Neural cell (in vitro differentiated cells): ENCODE measurements around the gene ST6GALNAC3. TPM values are rescaled to one million over a fixed set of nuclear protein-coding genes. Genes with fewer than 3 reads are reported as not detected.

Source experiments
- H2AFZ ChIP-seq: fragments of 200-600, 300-800 bp; sonication (generic), shearing (Covaris generic); 2 replicates; pipeline ENCODE4 v1.6.0; 2014; ENCODE audit warnings: low read depth, mild to moderate bottlenecking, antibody characterized with exemption, low read length, moderate library complexity
- H3F3A ChIP-seq: fragments of 200-600 bp; shearing (Covaris generic); 2 replicates; pipeline ENCODE4 v1.6.1; 2016; ENCODE audit warnings: mild to moderate bottlenecking, moderate library complexity, mixed read lengths, antibody characterized with exemption, low read length; ENCODE audit not compliant: insufficient read depth, poor library complexity, severe bottlenecking
- H3K27ac ChIP-seq: fragments of 200-600, 300-800 bp; sonication (generic), shearing (Covaris generic); 2 replicates; pipeline ENCODE4 v1.5.1; 2014; ENCODE audit warnings: mild to moderate bottlenecking, low read length, moderate library complexity
- H3K27me3 ChIP-seq: fragments of 300-800, 200-600 bp; sonication (generic), shearing (Covaris generic); 2 replicates; pipeline ENCODE4 v1.6.0; 2014; ENCODE audit warnings: mild to moderate bottlenecking, low read depth, low read length, moderate library complexity; ENCODE audit not compliant: insufficient read depth
- H3K36me3 ChIP-seq: fragments of 300-800, 200-600 bp; sonication (generic), shearing (Covaris generic); 2 replicates; pipeline ENCODE4 v1.5.1; 2014; ENCODE audit warnings: mild to moderate bottlenecking, antibody characterized with exemption, low read length, moderate library complexity; ENCODE audit not compliant: insufficient read depth
- H3K4me2 ChIP-seq: fragments of 300-800, 200-600 bp; sonication (generic), shearing (Covaris generic); 2 replicates; pipeline ENCODE4 v1.6.0; 2014; ENCODE audit warnings: mild to moderate bottlenecking, low read length
- H3K4me3 ChIP-seq: fragments of 300-800, 200-600 bp; sonication (generic), shearing (Covaris generic); 2 replicates; pipeline ENCODE4 v1.5.1; 2014; ENCODE audit warnings: mild to moderate bottlenecking, low read length, moderate library complexity
- H3K79me2 ChIP-seq: fragments of 200-600 bp; shearing (Covaris generic); replicated peaks from 2 replicates; pipeline ENCODE4 v1.6.0; 2014; ENCODE audit warnings: mild to moderate bottlenecking, low read length, moderate library complexity; ENCODE audit not compliant: insufficient read depth
- H3K9ac ChIP-seq: fragments of 300-800, 200-600 bp; sonication (generic), shearing (Covaris generic); 2 replicates; pipeline ENCODE4 v1.6.1; 2016; ENCODE audit warnings: mild to moderate bottlenecking, low read length, mixed read lengths
- H3K9me2 ChIP-seq: fragments of 200-600 bp; shearing (Covaris generic); 2 replicates; pipeline ENCODE4 v1.6.1; 2016; ENCODE audit warnings: mild to moderate bottlenecking, low read length, mixed read lengths; ENCODE audit not compliant: insufficient read depth
- H3K9me3 ChIP-seq: fragments of 200-600, 300-800 bp; sonication (generic), shearing (Covaris generic); 2 replicates; pipeline ENCODE4 v1.6.1; 2016; ENCODE audit warnings: mild to moderate bottlenecking, mixed run types, low read length, moderate library complexity, mixed read lengths
- H4K20me1 ChIP-seq: fragments of 200-600 bp; shearing (Covaris generic); 2 replicates; pipeline ENCODE4 v1.6.1; 2016; ENCODE audit warnings: mild to moderate bottlenecking, mixed run types; ENCODE audit not compliant: insufficient read depth
- CTCF ChIP-seq: fragments of 450-650 bp; IDR thresholded peaks from 2 replicates; pipeline ENCODE4 v1.5.1; 2014; ENCODE audit warnings: antibody characterized with exemption, mild to moderate bottlenecking, moderate library complexity; ENCODE audit not compliant: poor library complexity, severe bottlenecking
- EP300 ChIP-seq: fragments of 450-650 bp; conservative IDR thresholded peaks from 2 replicates; pipeline ENCODE4 v1.6.1; 2014; ENCODE audit warnings: antibody characterized with exemption, mild to moderate bottlenecking, moderate library complexity; ENCODE audit not compliant: poor library complexity, severe bottlenecking
- EZH2 ChIP-seq: fragments of 200-600, 300-800 bp; shearing (Covaris generic), sonication (generic); IDR thresholded peaks from 2 replicates; pipeline ENCODE4 v1.6.1; 2014; ENCODE audit warnings: antibody characterized with exemption, low read length, borderline replicate concordance, mild to moderate bottlenecking; ENCODE audit not compliant: insufficient read depth, poor library complexity, severe bottlenecking
- MXI1 ChIP-seq: fragments of 450-650 bp; conservative IDR thresholded peaks from 2 replicates; pipeline ENCODE4 v1.6.1; 2014; ENCODE audit warnings: antibody characterized with exemption, mild to moderate bottlenecking; ENCODE audit not compliant: poor library complexity, severe bottlenecking
- POLR2AphosphoS5 ChIP-seq: IDR thresholded peaks from 2 replicates; pipeline ENCODE4 v1.6.1; 2012
- RAD21 ChIP-seq: fragments of 450-650 bp; conservative IDR thresholded peaks from 2 replicates; pipeline ENCODE4 v1.6.1; 2014; ENCODE audit warnings: antibody characterized with exemption, mild to moderate bottlenecking, moderate library complexity
- REST ChIP-seq: IDR thresholded peaks from 2 replicates; pipeline ENCODE4 v1.6.1; 2012; ENCODE audit warnings: borderline replicate concordance
- SMC3 ChIP-seq: fragments of 450-650 bp; conservative IDR thresholded peaks from 2 replicates; pipeline ENCODE4 v1.6.1; 2014; ENCODE audit warnings: antibody characterized with exemption, mild to moderate bottlenecking, moderate library complexity; ENCODE audit not compliant: poor library complexity
- TAF1 ChIP-seq: IDR thresholded peaks from 2 replicates; pipeline ENCODE4 v1.6.1; 2012; ENCODE audit warnings: low read depth
- polyA plus RNA-seq: library from polyadenylated mRNA; depleted of rRNA; stranded (reverse); fragments of >200 nt; gene quantifications from 2 replicates; pipeline ENCODE4 v1.2.3, GENCODE V29; 2014

Gene ST6GALNAC3
- polyA plus RNA-seq, 1 donor from 2014 or later, result 3.6 TPM

DNA sequence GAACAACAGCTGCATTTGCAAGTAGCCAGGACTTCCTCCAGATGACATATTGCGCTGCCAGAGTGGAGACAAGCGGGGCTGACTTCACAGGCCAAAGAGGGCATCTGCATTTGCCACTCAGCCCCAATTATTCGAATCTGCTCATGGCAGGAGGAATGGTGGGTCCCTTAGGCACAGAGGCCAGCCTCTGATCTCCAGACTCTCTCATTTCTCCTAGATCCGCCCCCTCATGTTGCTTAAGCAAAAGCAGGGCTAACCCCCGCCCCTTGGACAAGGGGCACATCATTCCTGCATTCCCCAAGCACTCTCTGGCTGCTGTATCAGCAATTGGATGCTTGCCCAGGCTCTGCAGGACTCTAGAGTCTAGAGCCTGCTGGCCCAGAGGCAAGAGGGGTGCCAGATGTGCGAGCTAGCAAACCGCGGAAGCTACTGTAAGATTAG lies 262.4 kb downstream of the ST6GALNAC3 start:
- TF ChIP-seq EP300 (no peak), SMC3 (no peak), RAD21 (no peak), MXI1 (no peak), POLR2AphosphoS5 (no peak), TAF1 (no peak)
- no peak overlapping the region for H2AFZ ChIP-seq
- no peak overlapping the region for H3K9ac ChIP-seq
- H3K36me3 ChIP-seq, result no peaks in the 10 kb centered on the region
- no peaks in the 10 kb centered on the region for H4K20me1 ChIP-seq
- no peaks in the 10 kb centered on the region for H3K79me2 ChIP-seq
- no peaks in the 10 kb centered on the region for H3K27me3 ChIP-seq
- no peak overlapping the region for H3K4me3 ChIP-seq
- H3F3A ChIP-seq, result no peaks in the 10 kb centered on the region
- H3K9me2 ChIP-seq, result no peaks in the 10 kb centered on the region
- no peak overlapping the region for H3K4me2 ChIP-seq
- H3K27ac ChIP-seq, result no peak overlapping the region
- H3K9me3 ChIP-seq, result no peaks in the 10 kb centered on the region

DNA sequence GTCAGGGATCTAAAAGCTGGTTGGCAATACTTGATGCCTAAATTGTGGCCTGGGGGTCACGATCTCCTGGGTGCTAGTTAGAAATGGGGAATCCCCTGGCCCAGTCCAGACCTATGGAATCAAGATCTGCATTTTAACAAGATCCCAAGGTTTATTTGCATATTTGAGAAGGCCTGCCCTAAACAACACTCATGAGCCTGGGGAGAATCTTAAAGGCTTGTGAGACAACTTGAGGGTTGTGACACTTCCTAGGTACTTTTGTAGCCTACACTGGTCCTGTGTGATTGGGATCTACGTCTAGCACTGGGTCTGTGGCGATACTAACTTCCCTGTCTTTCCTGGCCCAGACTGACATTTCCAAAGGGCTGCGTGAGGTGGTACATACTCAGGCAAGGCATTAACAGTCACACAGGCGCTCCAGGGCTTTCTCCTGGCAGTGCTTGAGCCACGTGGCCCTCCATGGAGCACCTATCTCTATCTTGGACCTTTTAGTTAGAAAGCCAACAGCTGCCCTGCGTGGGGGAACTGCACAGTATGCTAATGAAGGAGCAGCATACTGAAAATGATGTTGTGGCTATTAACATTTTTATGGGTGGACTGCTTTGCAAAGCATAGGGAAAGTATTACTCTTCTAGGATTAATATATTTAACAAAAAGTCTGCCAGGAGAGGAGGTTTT lies 263.1 kb downstream of the ST6GALNAC3 start:
- H3K9ac ChIP-seq, result no peak overlapping the region
- H3K36me3 ChIP-seq, result no peaks in the 10 kb centered on the region
- H3K4me2 ChIP-seq, result no peak overlapping the region
- no peaks in the 10 kb centered on the region for H3K9me3 ChIP-seq
- H3K4me3 ChIP-seq, result no peak overlapping the region
- no peaks in the 10 kb centered on the region for H3K27me3 ChIP-seq
- no peak overlapping the region for H2AFZ ChIP-seq
- H3K27ac ChIP-seq, result no peak overlapping the region
- H3K9me2 ChIP-seq, result no peaks in the 10 kb centered on the region
- H4K20me1 ChIP-seq, result no peaks in the 10 kb centered on the region
- H3K79me2 ChIP-seq, result no peaks in the 10 kb centered on the region
- TF ChIP-seq REST (no peak), POLR2AphosphoS5 (no peak), MXI1 (no peak), CTCF (no peak), SMC3 (no peak), EZH2 (no peak), RAD21 (no peak), TAF1 (no peak), EP300 (no peak)
- no peaks in the 10 kb centered on the region for H3F3A ChIP-seq
